IMR-90 (cell line): ENCODE data around the gene PAK5. TPM values are rescaled to one million over a fixed set of nuclear protein-coding genes. Genes with fewer than 3 reads are reported as not detected.

Experiments
- ATAC-seq: fragments of 200-7000 bp; cut with Tn5 transposase; 2 replicates; pipeline ENCODE4 v1.9.1; 2020; ENCODE audit warnings: low read depth, mild to moderate bottlenecking, moderate library complexity
- BruUV-seq: library from RNA; stranded (reverse); fragments of 400-500 nt; replicated peaks from 2 replicates; lab custom pipeline; 2021; lab: Mats Ljungman, UMichigan
- CTCF ChIA-PET: fragments of 300-600 bp; formaldehyde crosslinking; extraction: SDS; loops from one replicate; lab custom pipeline; 2021; ENCODE audit warnings: antibody characterized with exemption; lab: Yijun Ruan, JAX
- POLR2A ChIA-PET: fragments of 300-600 bp; sonication (Branson Sonifier 250); formaldehyde crosslinking; loops from one replicate; lab custom pipeline; 2022; ENCODE audit warnings: antibody characterized with exemption; ENCODE audit not compliant: unreplicated experiment; lab: Charles Lee
- DNase-seq: peaks from one replicate; pipeline ENCODE4 v3.0.0; 2013
- H2AFZ ChIP-seq: replicated peaks from 2 replicates; pipeline ENCODE3; 2013; ENCODE audit warnings: low read length, mild to moderate bottlenecking; ENCODE audit not compliant: poor library complexity
- H2AK5ac ChIP-seq: 2 replicates; pipeline ENCODE4 v1.6.1; 2013; ENCODE audit warnings: low read depth, low read length, inconsistent platforms
- H2AK9ac ChIP-seq: replicated peaks from 2 replicates; pipeline ENCODE3; 2013; ENCODE audit warnings: mild to moderate bottlenecking, low read depth, low read length, moderate library complexity; ENCODE audit not compliant: poor library complexity
- H2BK120ac ChIP-seq: 2 replicates; pipeline ENCODE4 v1.6.1; 2013; ENCODE audit warnings: low read depth, low read length, inconsistent platforms
- H2BK15ac ChIP-seq: 3 replicates; pipeline ENCODE4 v1.6.1; 2013; ENCODE audit warnings: low read depth, low read length, inconsistent platforms
- H2BK20ac ChIP-seq: 2 replicates; pipeline ENCODE4 v1.6.1; 2013; ENCODE audit warnings: low read depth, mild to moderate bottlenecking, inconsistent platforms, low read length, moderate library complexity
- H2BK5ac ChIP-seq: 2 replicates; pipeline ENCODE4 v1.6.1; 2013; ENCODE audit warnings: mild to moderate bottlenecking, low read depth, low read length, inconsistent platforms; ENCODE audit not compliant: poor library complexity, severe bottlenecking
- H3K14ac ChIP-seq: replicated peaks from 2 replicates; pipeline ENCODE4 v1.6.1; 2013; ENCODE audit warnings: low read depth, low read length, inconsistent platforms
- H3K18ac ChIP-seq: 2 replicates; pipeline ENCODE4 v1.6.1; 2013; ENCODE audit warnings: low read depth, low read length, control low read depth
- H3K23ac ChIP-seq: 2 replicates; pipeline ENCODE4 v1.6.1; 2013; ENCODE audit warnings: low read depth, low read length, inconsistent platforms
- H3K27ac ChIP-seq: 2 replicates; pipeline ENCODE4 v1.5.1; 2013; ENCODE audit warnings: mild to moderate bottlenecking, control low read depth, low read length; ENCODE audit not compliant: insufficient read depth
- H3K27me3 ChIP-seq: 2 replicates; pipeline ENCODE4 v1.6.1; 2013; ENCODE audit warnings: low read length; ENCODE audit not compliant: control insufficient read depth, insufficient read depth
- H3K36me3 ChIP-seq: 2 replicates; pipeline ENCODE4 v1.6.1; 2013; ENCODE audit warnings: low read length, mixed read lengths; ENCODE audit not compliant: control insufficient read depth, insufficient read depth
- H3K4ac ChIP-seq: 2 replicates; pipeline ENCODE4 v1.6.1; 2013; ENCODE audit warnings: low read depth, low read length, inconsistent platforms
- H3K4me1 ChIP-seq: 2 replicates; pipeline ENCODE4 v1.6.1; 2013; ENCODE audit warnings: low read length, mixed read lengths; ENCODE audit not compliant: control insufficient read depth, insufficient read depth
- H3K4me2 ChIP-seq: 2 replicates; pipeline ENCODE4 v1.6.1; 2013; ENCODE audit warnings: low read depth, mild to moderate bottlenecking, control low read depth, low read length, moderate library complexity
- H3K4me3 ChIP-seq: 2 replicates; pipeline ENCODE4 v1.5.1; 2013; ENCODE audit warnings: low read depth, mild to moderate bottlenecking, control low read depth, low read length, moderate library complexity; ENCODE audit not compliant: insufficient read depth
- H3K56ac ChIP-seq: 2 replicates; pipeline ENCODE4 v1.6.1; 2013; ENCODE audit warnings: low read length, inconsistent platforms; ENCODE audit not compliant: insufficient read depth; ENCODE audit errors: extremely low read depth
- H3K79me1 ChIP-seq, 2 experiments: 2 replicates each; pipeline ENCODE4 v1.6.1; 2013; ENCODE audit warnings: low read length in 2 of 2, inconsistent platforms in 1 of 2, low read depth in 1 of 2
- H3K9ac ChIP-seq: 2 replicates; pipeline ENCODE4 v1.6.1; 2013; ENCODE audit warnings: low read depth, low read length, control low read depth
- H3K9me1 ChIP-seq: 2 replicates; pipeline ENCODE4 v1.6.1; 2013; ENCODE audit warnings: low read length, inconsistent platforms; ENCODE audit not compliant: insufficient read depth
- H3K9me3 ChIP-seq: 2 replicates; pipeline ENCODE4 v1.6.1; 2013; ENCODE audit warnings: low read length; ENCODE audit not compliant: control insufficient read depth, insufficient read depth
- H4K20me1 ChIP-seq: 2 replicates; pipeline ENCODE4 v1.6.1; 2013; ENCODE audit warnings: low read length, inconsistent platforms; ENCODE audit not compliant: insufficient read depth
- H4K5ac ChIP-seq: 2 replicates; pipeline ENCODE4 v1.6.1; 2013; ENCODE audit warnings: mild to moderate bottlenecking, low read depth, low read length, control low read depth
- H4K8ac ChIP-seq, 2 experiments: 2 replicates each; pipeline ENCODE4 v1.6.1; 2013; ENCODE audit warnings: low read depth in 2 of 2, low read length in 2 of 2, control low read depth in 1 of 2, inconsistent platforms in 1 of 2
- H4K91ac ChIP-seq: 2 replicates; pipeline ENCODE4 v1.6.1; 2013; ENCODE audit warnings: low read depth, low read length, inconsistent platforms; ENCODE audit not compliant: insufficient read depth
- MAFK ChIP-seq: IDR thresholded peaks from 2 replicates; pipeline ENCODE4 v1.6.1; 2012; ENCODE audit warnings: low read depth, low read length, improper control_type of control experiment
- MXI1 ChIP-seq: IDR thresholded peaks from 2 replicates; pipeline ENCODE4 v1.6.1; 2012; ENCODE audit warnings: low read depth, mild to moderate bottlenecking, low read length, moderate library complexity, borderline replicate concordance
- NFE2L2 ChIP-seq: fragments of 150-350 bp; IDR thresholded peaks from 2 replicates; pipeline ENCODE4 v1.6.1; 2016; ENCODE audit warnings: low read depth, mild to moderate bottlenecking, low read length
- USF2 ChIP-seq: fragments of 150-350 bp; IDR thresholded peaks from 2 replicates; pipeline ENCODE4 v1.6.1; 2017; ENCODE audit warnings: mild to moderate bottlenecking, antibody characterized with exemption, low read length, low read depth
- WGBS, 2 experiments: methylation state at CpG; one replicate each; pipeline versions ENCODE4 v1.1.5 to v1.1.7; 2013; ENCODE audit warnings: missing lambda C conversion rate in 2 of 2; ENCODE audit not compliant: insufficient read length in 1 of 2; ENCODE audit errors: extremely low coverage in 2 of 2; 5-methylcytosine and 5-hydroxymethylcytosine counted together
- dilution Hi-C: fragments of 300-500 bp; cut with HindIII; formaldehyde crosslinking; loops from one replicate; pipeline ENCODE4 v1.14.3; 2018; ENCODE audit warnings: low sequenced_read_pairs; ENCODE audit not compliant: unreplicated experiment
- in situ Hi-C: fragments of 300-500 bp; cut with MboI; formaldehyde crosslinking; loops from 3 replicates; pipeline ENCODE4 v1.14.3; 2019; ENCODE audit warnings: low sequenced_read_pairs, inconsistent platforms, mixed read lengths
- intact Hi-C: fragments of 100-400 bp; cut with micrococcal nuclease; formaldehyde crosslinking; loops from 2 replicates; pipeline ENCODE4 v1.10.0; 2022
- polyA plus RNA-seq, 3 experiments: library from polyadenylated mRNA; depleted of rRNA; stranded (reverse); fragments of >200 nt; gene quantifications; 2 replicates each; pipeline ENCODE4 v1.2.3, GENCODE V29; 2012; ENCODE audit warnings: low replicate concordance in 1 of 3
- total RNA-seq: library from RNA; depleted of rRNA; stranded (reverse); fragments of >200 nt; gene quantifications from 2 replicates; pipeline ENCODE4 v1.2.3, GENCODE V29; 2012

Gene PAK5
- total and polyA plus RNA-seq, 2 of the 4 experiments (the other 2 are of a cell fraction) = not detected

GRCh38 chr20:9759392-9759791 lies 79.5 kb downstream of the PAK5 start:
- Histone ChIP-seq H3K4ac (no peak overlapping the region), H3K79me1 (no peaks in the 10 kb centered on the region), H3K4me3 (no peak overlapping the region), H3K9me3 (no peaks in the 10 kb centered on the region), H3K9ac (no peak overlapping the region), H3K27me3 (no peaks in the 10 kb centered on the region), H2BK120ac (no peak overlapping the region), H3K14ac (no peak overlapping the region), H3K18ac (no peak overlapping the region), H3K56ac (no peak overlapping the region), H4K91ac (no peak overlapping the region), H3K4me1 (no peaks in the 10 kb centered on the region), H4K5ac (no peak overlapping the region), H3K36me3 (no peaks in the 10 kb centered on the region), H3K23ac (no peak overlapping the region), H2BK20ac (no peak overlapping the region), H4K8ac (no peak overlapping the region), H2BK5ac (no peak overlapping the region), H3K4me2 (no peak overlapping the region), H3K27ac (no peak overlapping the region), H2AK5ac (no peak overlapping the region), H2AK9ac (no peak overlapping the region), H3K9me1 (no peaks in the 10 kb centered on the region), H2AFZ (no peak overlapping the region), H2BK15ac (no peak overlapping the region), H4K20me1 (no peaks in the 10 kb centered on the region)
- in situ Hi-C loops (no loop called here), intact Hi-C loops (no loop called here), dilution Hi-C loops (no loop called here)
- DNase-seq (no peak), ATAC-seq (no peak)
- ChIA-PET POLR2A (no interaction called here), CTCF (interaction anchor here (1.0 kb wide), 1 partner anchor 27 kb away, joined by 3 read pairs; no protein-coding TSS in a partner anchor)
- no CpG with 5 or more reads among the region's 4 CpGs for WGBS, 2 experiments
- TF ChIP-seq MXI1 (no peak), NFE2L2 (no peak), MAFK (no peak), USF2 (no peak)
- BruUV-seq = no TSS peak
